NT2/D1 (cell line): Measurements from ENCODE around the gene FRMD8.

Source experiments
- SUZ12 ChIP-seq: IDR thresholded peaks from 2 replicates; pipeline ENCODE4 v1.6.1; 2011; ENCODE audit not compliant: insufficient read length, insufficient read depth; ENCODE audit errors: extremely low read depth
- YY1 ChIP-seq: IDR thresholded peaks from 2 replicates; pipeline ENCODE4 v1.6.1; 2011; ENCODE audit not compliant: insufficient read length, insufficient read depth

GRCh38 chr11:65403607-65404121 is 17.2 kb downstream of the FRMD8 start:
- no peak for TF ChIP-seq SUZ12
- TF ChIP-seq YY1, result no peak
